Liver (tissue), 9 donors: ENCODE results near the gene TRIM17. TPM values are rescaled to one million over a fixed set of nuclear protein-coding genes. Genes with fewer than 3 reads are reported as not detected.

Experiments
- DNase-seq: peaks from one replicate; pipeline ENCODE4 v3.0.0-alpha.2; 2017; ENCODE audit warnings: low spot score
- H3K27ac ChIP-seq, 2 donors: one replicate each; pipeline ENCODE4 v1.7.0; 2013; ENCODE audit warnings: inconsistent platforms in 2 of 2, low read length in 2 of 2, control low read depth in 1 of 2, low read depth in 1 of 2, mild to moderate bottlenecking in 1 of 2
- H3K27me3 ChIP-seq, 4 donors: one replicate each; pipeline versions ENCODE4 v1.6.1 to v1.7.0; 2013; ENCODE audit warnings: low read length in 3 of 4, inconsistent platforms in 1 of 4, mild to moderate bottlenecking in 1 of 4, moderate library complexity in 1 of 4; ENCODE audit not compliant: control insufficient read depth in 4 of 4, insufficient read depth in 4 of 4
- H3K36me3 ChIP-seq, 4 donors: one replicate each; pipeline versions ENCODE4 v1.6.1 to v1.7.0; 2013; ENCODE audit warnings: low read length in 3 of 4, mild to moderate bottlenecking in 3 of 4, low read depth in 1 of 4, moderate library complexity in 1 of 4; ENCODE audit not compliant: control insufficient read depth in 4 of 4, insufficient read depth in 3 of 4
- H3K4me1 ChIP-seq, 4 donors: one replicate each; pipeline versions ENCODE4 v1.6.1 to v1.7.0; 2013; ENCODE audit warnings: low read length in 3 of 4, mild to moderate bottlenecking in 3 of 4, moderate library complexity in 1 of 4; ENCODE audit not compliant: control insufficient read depth in 4 of 4, insufficient read depth in 4 of 4
- H3K4me3 ChIP-seq, 3 donors: one replicate each; pipeline versions ENCODE4 v1.6.1 to v1.7.0; 2013; ENCODE audit warnings: low read length in 3 of 3, control low read depth in 1 of 3, low read depth in 1 of 3, mild to moderate bottlenecking in 1 of 3
- H3K9ac ChIP-seq, 2 donors: one replicate each; pipeline ENCODE4 v1.7.0; 2013; ENCODE audit warnings: low read length in 2 of 2, mild to moderate bottlenecking in 2 of 2, moderate library complexity in 2 of 2, control low read depth in 1 of 2, low read depth in 1 of 2
- H3K9me3 ChIP-seq, 4 donors: one replicate each; pipeline versions ENCODE4 v1.6.1 to v1.7.0; 2013; ENCODE audit warnings: low read length in 3 of 4; ENCODE audit not compliant: control insufficient read depth in 4 of 4
- CTCF ChIP-seq: fragments of 150-350 bp; IDR thresholded peaks from 2 replicates; pipeline ENCODE4 v1.5.1; 2017; ENCODE audit warnings: improper control_type of control experiment, low read depth, low read length; ENCODE audit not compliant: missing input control
- EGR1 ChIP-seq, 2 donors: IDR thresholded peaks; 2 replicates each; pipeline ENCODE4 v1.6.1; 2016 to 2018; ENCODE audit warnings: antibody characterized with exemption in 2 of 2, low read depth in 2 of 2
- FOXA1 ChIP-seq: IDR thresholded peaks from 2 replicates; pipeline ENCODE4 v1.6.1; 2016; ENCODE audit warnings: antibody characterized with exemption
- FOXA2 ChIP-seq: IDR thresholded peaks from 2 replicates; pipeline ENCODE4 v1.6.1; 2016; ENCODE audit warnings: antibody characterized with exemption
- GABPA ChIP-seq, 2 donors: IDR thresholded peaks in 1 of 2; conservative IDR thresholded peaks in 1 of 2; 2 replicates each; pipeline ENCODE4 v1.6.1; 2016; ENCODE audit warnings: antibody characterized with exemption in 2 of 2, mild to moderate bottlenecking in 1 of 2, moderate library complexity in 1 of 2
- HNF4A ChIP-seq, 2 donors: conservative IDR thresholded peaks; 2 replicates each; pipeline ENCODE4 v1.6.1; 2016; ENCODE audit warnings: antibody characterized with exemption in 2 of 2, mild to moderate bottlenecking in 2 of 2
- HNF4G ChIP-seq: IDR thresholded peaks from 2 replicates; pipeline ENCODE4 v1.6.1; 2016; ENCODE audit warnings: antibody characterized with exemption
- JUND ChIP-seq, 2 donors: IDR thresholded peaks; 2 replicates each; pipeline ENCODE4 v1.6.1; 2016; ENCODE audit warnings: antibody characterized with exemption in 2 of 2
- NR2F2 ChIP-seq: IDR thresholded peaks from 2 replicates; pipeline ENCODE4 v1.6.1; 2016; ENCODE audit warnings: antibody characterized with exemption
- RAD21 ChIP-seq, 2 donors: IDR thresholded peaks; 2 replicates each; pipeline ENCODE4 v1.6.1; 2016; ENCODE audit warnings: antibody characterized with exemption in 2 of 2, mild to moderate bottlenecking in 2 of 2
- RXRA ChIP-seq, 2 donors: IDR thresholded peaks; 2 replicates each; pipeline ENCODE4 v1.6.1; 2017 to 2018; ENCODE audit warnings: antibody characterized with exemption in 2 of 2, mild to moderate bottlenecking in 1 of 2
- SP1 ChIP-seq: IDR thresholded peaks from 2 replicates; pipeline ENCODE4 v1.6.1; 2018; ENCODE audit warnings: antibody characterized with exemption, mild to moderate bottlenecking
- TAF1 ChIP-seq: conservative IDR thresholded peaks from 2 replicates; pipeline ENCODE4 v1.6.1; 2016; ENCODE audit warnings: antibody characterized with exemption, mild to moderate bottlenecking
- YY1 ChIP-seq: IDR thresholded peaks from 2 replicates; pipeline ENCODE4 v1.6.1; 2016; ENCODE audit warnings: antibody characterized with exemption, mild to moderate bottlenecking
- ZBTB33 ChIP-seq: IDR thresholded peaks from 2 replicates; pipeline ENCODE4 v1.6.1; 2016; ENCODE audit warnings: antibody characterized with exemption
- WGBS: extraction: QIAGEN DNeasy Blood & Tissue Kit; methylation state at CpG from one replicate; pipeline ENCODE4 v1.1.7; 2013; 5-methylcytosine and 5-hydroxymethylcytosine counted together
- polyA plus RNA-seq, 2 donors: library from polyadenylated mRNA; stranded (reverse) in 1 of 2; unstranded in 1 of 2; fragments of 200-250 nt in 1 of 2; fragments of >200 nt in 1 of 2; fragmentation: Nextera tagmentation in 1 of 2; extraction: Ambion mirVana in 1 of 2; gene quantifications; one replicate each; pipeline versions ENCODE4 v1.2.1 to v1.2.3, GENCODE V29; 2013 to 2015
- total RNA-seq, 2 donors: library from RNA; depleted of rRNA; stranded (reverse); fragments of >200 nt; gene quantifications; one replicate each; pipeline ENCODE4 v1.2.3, GENCODE V29; 2014
- TF ChIP-seq, protein P1 (sequence below): IDR thresholded peaks from 2 replicates; pipeline ENCODE4 v1.6.1; 2016; ENCODE audit warnings: antibody characterized with exemption
- TF ChIP-seq, protein P2 (sequence below): IDR thresholded peaks from 2 replicates; pipeline ENCODE4 v1.6.1; 2016; ENCODE audit warnings: antibody characterized with exemption
- TF ChIP-seq, protein P3 (sequence below): IDR thresholded peaks from 2 replicates; pipeline ENCODE4 v1.6.1; 2016; ENCODE audit warnings: antibody characterized with exemption, mild to moderate bottlenecking
- donor health status: healthy.
- donor health status: healthy.
- donor health status: healthy.
- donor health status: healthy.
- donor health status: healthy.

TRIM17 gene
- total and polyA plus RNA-seq, 4 donors, result 0.08 to 0.49 TPM; not detected in 2

- no peak for DNase-seq
- H3K4me3 ChIP-seq, result no peak overlapping the region
- TF ChIP-seq HNF4G (no peak), TAF1 (no peak), GABPA (IDR thresholded peaks at IDR 0.05 in 1 of 2, conservative IDR thresholded peaks at IDR 0.05 in 1 of 2) (no peak), ZBTB33 (no peak), YY1 (no peak), CTCF (no peak), RAD21 (IDR thresholded peaks at IDR 0.05) (no peak), FOXA2 (no peak), HNF4A (conservative IDR thresholded peaks at IDR 0.05) (no peak), EGR1 (IDR thresholded peaks at IDR 0.05; ENCODE audit: low read depth in 2 of 2) (no peak), RXRA (IDR thresholded peaks at IDR 0.05) (no peak), NR2F2 (no peak), FOXA1 (no peak), SP1 (no peak), JUND (IDR thresholded peaks at IDR 0.05) (no peak)
- TF ChIP-seq, protein P1, sequence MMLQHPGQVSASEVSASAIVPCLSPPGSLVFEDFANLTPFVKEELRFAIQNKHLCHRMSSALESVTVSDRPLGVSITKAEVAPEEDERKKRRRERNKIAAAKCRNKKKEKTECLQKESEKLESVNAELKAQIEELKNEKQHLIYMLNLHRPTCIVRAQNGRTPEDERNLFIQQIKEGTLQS, result no peak
- TF ChIP-seq, protein P2, sequence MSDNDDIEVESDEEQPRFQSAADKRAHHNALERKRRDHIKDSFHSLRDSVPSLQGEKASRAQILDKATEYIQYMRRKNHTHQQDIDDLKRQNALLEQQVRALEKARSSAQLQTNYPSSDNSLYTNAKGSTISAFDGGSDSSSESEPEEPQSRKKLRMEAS, result no peak
- TF ChIP-seq, protein P3, sequence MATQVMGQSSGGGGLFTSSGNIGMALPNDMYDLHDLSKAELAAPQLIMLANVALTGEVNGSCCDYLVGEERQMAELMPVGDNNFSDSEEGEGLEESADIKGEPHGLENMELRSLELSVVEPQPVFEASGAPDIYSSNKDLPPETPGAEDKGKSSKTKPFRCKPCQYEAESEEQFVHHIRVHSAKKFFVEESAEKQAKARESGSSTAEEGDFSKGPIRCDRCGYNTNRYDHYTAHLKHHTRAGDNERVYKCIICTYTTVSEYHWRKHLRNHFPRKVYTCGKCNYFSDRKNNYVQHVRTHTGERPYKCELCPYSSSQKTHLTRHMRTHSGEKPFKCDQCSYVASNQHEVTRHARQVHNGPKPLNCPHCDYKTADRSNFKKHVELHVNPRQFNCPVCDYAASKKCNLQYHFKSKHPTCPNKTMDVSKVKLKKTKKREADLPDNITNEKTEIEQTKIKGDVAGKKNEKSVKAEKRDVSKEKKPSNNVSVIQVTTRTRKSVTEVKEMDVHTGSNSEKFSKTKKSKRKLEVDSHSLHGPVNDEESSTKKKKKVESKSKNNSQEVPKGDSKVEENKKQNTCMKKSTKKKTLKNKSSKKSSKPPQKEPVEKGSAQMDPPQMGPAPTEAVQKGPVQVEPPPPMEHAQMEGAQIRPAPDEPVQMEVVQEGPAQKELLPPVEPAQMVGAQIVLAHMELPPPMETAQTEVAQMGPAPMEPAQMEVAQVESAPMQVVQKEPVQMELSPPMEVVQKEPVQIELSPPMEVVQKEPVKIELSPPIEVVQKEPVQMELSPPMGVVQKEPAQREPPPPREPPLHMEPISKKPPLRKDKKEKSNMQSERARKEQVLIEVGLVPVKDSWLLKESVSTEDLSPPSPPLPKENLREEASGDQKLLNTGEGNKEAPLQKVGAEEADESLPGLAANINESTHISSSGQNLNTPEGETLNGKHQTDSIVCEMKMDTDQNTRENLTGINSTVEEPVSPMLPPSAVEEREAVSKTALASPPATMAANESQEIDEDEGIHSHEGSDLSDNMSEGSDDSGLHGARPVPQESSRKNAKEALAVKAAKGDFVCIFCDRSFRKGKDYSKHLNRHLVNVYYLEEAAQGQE, result no peak
These were observed 13.6 kb upstream of the TRIM17 start for GRCh38 chr1:228430243-228430642.

More at GRCh38 chr1:228430243-228430642, 13.6 kb upstream of the TRIM17 start:
- no peaks in the 10 kb centered on the region for H3K9me3 ChIP-seq
- H3K36me3 ChIP-seq, result no peaks in the 10 kb centered on the region
- no peak overlapping the region for H3K27ac ChIP-seq
- no peak overlapping the region for H3K9ac ChIP-seq
- H3K27me3 ChIP-seq, result peaks cover 0 to 2% (median 0%) of the 10 kb centered on the region in 4 donors
- no peaks in the 10 kb centered on the region for H3K4me1 ChIP-seq
- WGBS, result 80% methylated on average over 6 of the region's 6 CpGs
